Hepatocyte (in vitro differentiated cells): ENCODE measurements around the gene BEND3.

ENCODE experiments used
- CTCF ChIP-seq: fragments of 200-600 bp; sonication (generic); IDR thresholded peaks from 2 replicates; pipeline ENCODE4 v1.5.1; 2016; ENCODE audit warnings: antibody characterized with exemption, mild to moderate bottlenecking; ENCODE audit not compliant: poor library complexity
- EZH2phosphoT487 ChIP-seq: fragments of 200-600 bp; sonication (generic); IDR thresholded peaks from one replicate; pipeline ENCODE4 v1.6.1; 2018; ENCODE audit warnings: antibody characterized with exemption, mild to moderate bottlenecking, low read depth, moderate library complexity; ENCODE audit not compliant: unreplicated experiment, severe bottlenecking

GRCh38 chr6:107122748-107123147 is 7.4 kb upstream of the BEND3 start:
- TF ChIP-seq EZH2phosphoT487 (no peak), CTCF (no peak)
